ES-I3 (cell line): Measurements from ENCODE around the gene SVIL.
"Not testable (repeated sequence)": the region's sequence is repeated elsewhere in the genome, so short reads cannot be mapped to it uniquely, and the experiment has no call there.

Source experiments
- H3K36me3 ChIP-seq: 2 replicates; pipeline ENCODE4 v1.6.1; 2013; ENCODE audit warnings: mild to moderate bottlenecking, low read length, control low read depth, moderate library complexity; ENCODE audit not compliant: insufficient read depth
- H3K4me1 ChIP-seq: 2 replicates; pipeline ENCODE4 v1.6.1; 2013; ENCODE audit warnings: mild to moderate bottlenecking, control low read depth, low read length; ENCODE audit not compliant: insufficient read depth
- H3K9ac ChIP-seq: 2 replicates; pipeline ENCODE4 v1.6.1; 2013; ENCODE audit warnings: low read depth, mild to moderate bottlenecking, low read length, moderate library complexity
- H3K9me3 ChIP-seq: 2 replicates; pipeline ENCODE4 v1.6.1; 2013; ENCODE audit warnings: mild to moderate bottlenecking, low read length, moderate library complexity; ENCODE audit not compliant: control insufficient read depth, insufficient read depth

Gene SVIL

DNA sequence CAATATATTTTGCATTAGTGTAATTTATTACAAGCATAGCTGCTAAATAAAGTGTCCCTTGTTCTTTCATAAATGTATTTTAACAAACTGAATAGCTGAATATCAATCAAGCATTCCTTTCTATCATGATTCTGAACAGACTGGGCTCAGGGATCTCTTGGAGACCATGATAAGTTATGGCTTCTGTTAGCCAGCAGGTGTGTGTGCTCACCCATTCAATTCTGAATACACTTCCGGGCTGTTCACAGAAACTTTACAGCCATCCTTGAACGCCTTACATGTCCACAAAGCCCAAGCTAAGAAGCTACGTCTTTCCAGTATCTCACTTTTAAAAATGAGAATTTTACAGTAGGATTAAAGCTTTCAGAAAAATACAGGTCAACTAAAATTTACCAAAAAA, 115.1 kb downstream of the SVIL start:
- Histone ChIP-seq H3K36me3 (peaks cover 12% of the 10 kb centered on the region; the same call in 1 of the 2 replicates), H3K4me1 (no peaks in the 10 kb centered on the region), H3K9ac (no peak overlapping the region), H3K9me3 (no peaks in the 10 kb centered on the region)

DNA sequence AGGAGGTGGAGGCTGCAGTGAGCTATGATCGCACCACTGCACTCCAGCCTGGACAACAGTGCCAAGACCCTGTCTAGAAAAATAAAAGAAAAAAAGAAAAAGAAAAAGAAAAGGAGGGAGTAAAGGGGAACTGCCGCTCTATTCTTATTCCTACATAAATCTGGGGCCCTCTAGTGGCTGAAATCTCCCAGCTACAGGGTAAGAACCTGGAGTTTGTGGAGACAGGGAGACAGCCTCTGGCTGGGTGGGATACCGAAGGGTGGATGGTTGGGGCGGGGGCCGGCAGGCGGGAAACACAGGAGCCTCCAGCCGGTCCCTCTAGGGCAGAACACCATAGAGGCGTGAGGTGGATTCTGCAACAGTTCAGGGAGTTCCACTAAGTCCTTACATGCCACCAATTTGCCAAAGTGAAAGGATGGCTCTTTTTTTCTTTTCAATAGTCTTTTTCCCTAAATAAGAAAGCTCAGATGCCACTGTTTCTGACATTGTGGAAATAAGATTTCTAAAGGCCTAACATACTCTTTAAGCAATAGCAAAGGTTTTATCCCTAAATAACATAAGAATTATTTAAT, 117.3 kb downstream of the SVIL start:
- no peak overlapping the region for H3K9ac ChIP-seq
- no peaks in the 10 kb centered on the region for H3K9me3 ChIP-seq
- H3K36me3 ChIP-seq: 0 out of 2 replicates have a peak, but pooled peaks cover 5% of the 10 kb centered on the region
- H3K4me1 ChIP-seq: no peaks in the 10 kb centered on the region

DNA sequence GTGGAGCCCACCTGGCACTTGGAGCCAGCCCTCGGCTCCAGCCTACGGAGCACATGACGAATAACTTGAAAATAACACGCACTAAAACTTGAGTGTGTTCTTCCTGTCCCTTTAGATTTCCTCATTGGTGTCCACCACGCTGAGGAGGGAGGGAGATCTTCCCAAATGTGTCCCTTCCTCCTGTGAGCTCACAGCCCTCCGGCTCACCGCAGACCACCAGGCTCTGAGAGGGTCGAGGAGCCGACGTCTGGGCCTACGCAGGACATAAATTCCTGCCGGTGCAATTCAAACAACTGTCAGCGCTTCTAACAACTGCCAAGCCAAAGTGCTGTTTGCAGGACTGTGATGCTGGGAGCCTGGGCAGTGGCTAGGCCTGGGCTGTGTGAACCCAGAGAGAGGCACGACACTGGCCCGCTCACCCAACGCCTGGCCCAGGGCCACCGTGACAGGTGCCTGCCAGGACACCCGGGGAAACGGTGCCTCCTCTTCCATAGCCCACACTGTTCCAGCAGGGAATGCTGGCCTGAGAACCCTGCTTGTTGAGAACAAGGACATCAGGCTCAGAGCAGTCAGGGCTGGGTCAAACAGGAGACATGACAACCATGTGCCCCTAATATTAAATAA, 118.3 kb downstream of the SVIL start:
- H3K4me1 ChIP-seq, H3K9ac ChIP-seq, H3K36me3 ChIP-seq, H3K9me3 ChIP-seq: not testable (repeated sequence)

- H3K9me3 ChIP-seq, H3K4me1 ChIP-seq, H3K9ac ChIP-seq, H3K36me3 ChIP-seq: not testable (repeated sequence)
Observed at GRCh38 chr10:29515879-29516278, 118.9 kb downstream of the SVIL start.

DNA sequence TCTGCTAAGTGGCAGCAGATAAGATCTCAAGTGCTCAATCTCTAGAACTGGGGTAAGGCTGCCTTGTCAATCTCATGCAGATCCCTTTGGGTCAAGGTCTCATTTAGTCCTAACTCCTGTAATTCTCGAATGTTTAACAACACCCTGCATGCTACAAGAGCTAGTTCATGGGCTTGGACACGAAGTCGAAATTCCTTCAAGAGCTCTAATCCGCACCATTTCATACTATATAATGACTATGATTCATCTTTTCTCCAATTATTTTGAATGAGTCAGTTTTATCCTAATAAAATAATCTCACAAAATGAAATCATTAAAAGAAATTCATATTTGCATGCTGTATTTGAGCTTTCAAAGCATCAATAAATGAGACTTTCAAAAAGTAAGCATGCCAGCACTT, 119.7 kb downstream of the SVIL start:
- not testable (repeated sequence) for H3K9ac ChIP-seq, H3K36me3 ChIP-seq, H3K4me1 ChIP-seq, H3K9me3 ChIP-seq

DNA sequence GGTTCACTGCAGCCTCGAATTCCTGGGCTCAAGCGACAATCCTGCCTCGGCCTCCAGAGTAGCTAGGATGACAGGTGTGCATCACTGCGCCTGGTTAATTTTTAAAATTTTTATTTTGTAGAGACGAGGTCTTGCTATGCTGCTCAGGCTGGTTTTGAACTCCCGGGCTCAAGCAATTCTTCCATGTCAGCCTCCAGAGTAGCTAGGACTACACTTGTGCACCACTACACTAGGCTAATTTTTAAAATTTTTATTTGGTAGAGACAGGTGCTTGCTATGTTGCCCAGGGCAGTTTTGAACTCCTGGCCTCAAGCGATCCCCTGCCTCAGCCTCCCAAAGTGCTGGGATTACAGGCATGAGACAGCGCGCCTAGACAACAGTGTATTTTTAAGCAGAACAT, 120.5 kb downstream of the SVIL start:
- Histone ChIP-seq H3K9me3 (no peaks in the 10 kb centered on the region), H3K9ac (no peak overlapping the region), H3K4me1 (no peaks in the 10 kb centered on the region)

GRCh38 chr10:29512425-29512974, 122.3 kb downstream of the SVIL start:
- Histone ChIP-seq H3K4me1 (peaks cover 3% of the 10 kb centered on the region; the same call in 1 of the 2 replicates), H3K9ac (no peak overlapping the region), H3K9me3 (no peaks in the 10 kb centered on the region), H3K36me3 (no peaks in the 10 kb centered on the region; the same call in none of the 2 replicates)

More for the DNA sequence above, 120.5 kb downstream of the SVIL start:
- H3K36me3 ChIP-seq: no peaks in the 10 kb centered on the region

DNA sequence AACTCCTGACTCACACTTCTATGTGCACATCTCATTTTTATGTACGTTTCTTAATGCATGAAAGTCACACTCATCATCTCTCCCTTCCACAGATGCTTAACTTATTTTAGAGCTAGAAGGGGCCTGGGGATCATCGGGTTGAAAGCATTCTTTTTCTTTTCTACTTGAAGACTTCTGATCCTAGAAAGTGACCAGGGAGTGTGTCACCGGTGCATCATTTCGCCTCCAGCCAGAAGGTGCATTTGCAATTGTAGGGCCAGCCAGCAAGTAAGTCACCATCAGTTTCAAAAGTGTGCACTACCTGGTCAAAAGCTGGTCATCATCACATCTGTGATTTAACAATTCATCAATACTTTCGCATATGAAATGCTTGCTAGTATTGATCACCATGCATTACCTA, 123.0 kb downstream of the SVIL start:
- H3K4me1 ChIP-seq: not testable (repeated sequence)

DNA sequence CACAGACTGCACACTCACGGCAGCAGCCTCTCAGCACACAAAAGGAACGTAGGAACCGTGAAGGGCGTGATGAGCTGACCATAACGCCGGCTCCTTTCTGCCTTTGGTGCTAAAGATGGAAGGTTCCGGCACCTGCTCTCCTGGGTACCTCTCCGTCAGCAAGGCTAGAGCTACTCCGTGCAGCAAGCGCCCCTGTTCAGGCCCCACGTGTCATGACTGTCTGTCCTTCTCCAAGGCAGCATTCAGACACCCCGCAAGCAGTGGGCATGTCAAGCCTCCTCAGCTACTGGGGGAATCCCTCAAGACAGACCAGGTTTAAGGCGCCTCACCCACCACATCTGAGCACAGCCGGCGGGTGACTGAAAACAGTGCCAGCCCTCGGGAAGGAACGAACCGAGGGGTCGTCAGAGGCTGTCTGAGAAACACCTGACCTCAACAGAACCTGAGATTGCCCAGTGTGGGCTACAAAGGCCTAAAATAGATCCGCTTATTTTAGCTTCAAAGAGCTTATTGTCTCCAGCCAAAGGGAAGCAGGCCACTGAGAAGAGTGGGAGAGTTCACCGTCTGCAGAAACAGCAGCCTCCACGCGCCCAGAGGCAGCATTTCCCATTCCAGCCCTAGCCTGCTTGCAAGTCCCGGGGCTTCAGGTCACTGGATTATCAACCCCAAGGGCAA, 124.2 kb downstream of the SVIL start:
- H3K9me3 ChIP-seq, H3K4me1 ChIP-seq, H3K9ac ChIP-seq, H3K36me3 ChIP-seq: not testable (repeated sequence)

More for the DNA sequence above, 123.0 kb downstream of the SVIL start:
- H3K36me3 ChIP-seq, H3K9me3 ChIP-seq, H3K9ac ChIP-seq: not testable (repeated sequence)

DNA sequence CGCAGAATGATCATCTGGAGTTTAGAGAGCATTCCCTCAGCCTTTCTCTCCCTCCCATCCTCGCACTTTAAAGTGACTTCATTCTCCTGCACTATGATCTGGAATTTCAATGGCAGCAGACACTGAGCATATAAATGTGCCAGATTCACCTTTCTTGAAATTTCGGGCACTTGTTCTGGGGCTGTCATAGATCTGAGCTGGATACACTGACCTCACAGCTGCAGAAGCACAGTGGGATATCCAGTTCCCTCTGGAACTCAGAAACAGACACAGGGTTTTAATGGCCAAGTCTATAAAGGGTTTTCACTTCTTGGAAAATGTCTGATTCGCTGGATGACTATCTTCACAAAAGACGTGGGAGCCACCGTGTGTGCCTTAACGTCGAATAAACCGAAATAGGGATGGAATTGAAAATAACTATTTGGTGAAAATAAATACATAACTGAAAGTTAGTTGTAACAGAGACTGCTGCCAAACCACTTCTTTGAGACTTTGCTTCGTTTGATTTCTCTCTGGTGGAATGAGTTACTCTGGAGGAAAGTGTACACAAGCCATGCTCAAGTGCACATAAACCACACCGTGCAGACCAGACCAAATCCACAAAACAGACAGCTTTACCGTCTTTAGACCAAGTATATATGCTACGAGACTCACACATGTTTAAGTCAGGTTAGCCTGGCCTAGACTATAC, 126.1 kb downstream of the SVIL start:
- Histone ChIP-seq H3K4me1 (peaks cover 3% of the 10 kb centered on the region; the same call in 1 of the 2 replicates), H3K36me3 (peaks cover 4% of the 10 kb centered on the region), H3K9ac (no peak overlapping the region), H3K9me3 (no peaks in the 10 kb centered on the region)

- not testable (repeated sequence) for H3K4me1 ChIP-seq, H3K36me3 ChIP-seq, H3K9me3 ChIP-seq, H3K9ac ChIP-seq
Observed at GRCh38 chr10:29507750-29508149, 127.0 kb downstream of the SVIL start.

DNA sequence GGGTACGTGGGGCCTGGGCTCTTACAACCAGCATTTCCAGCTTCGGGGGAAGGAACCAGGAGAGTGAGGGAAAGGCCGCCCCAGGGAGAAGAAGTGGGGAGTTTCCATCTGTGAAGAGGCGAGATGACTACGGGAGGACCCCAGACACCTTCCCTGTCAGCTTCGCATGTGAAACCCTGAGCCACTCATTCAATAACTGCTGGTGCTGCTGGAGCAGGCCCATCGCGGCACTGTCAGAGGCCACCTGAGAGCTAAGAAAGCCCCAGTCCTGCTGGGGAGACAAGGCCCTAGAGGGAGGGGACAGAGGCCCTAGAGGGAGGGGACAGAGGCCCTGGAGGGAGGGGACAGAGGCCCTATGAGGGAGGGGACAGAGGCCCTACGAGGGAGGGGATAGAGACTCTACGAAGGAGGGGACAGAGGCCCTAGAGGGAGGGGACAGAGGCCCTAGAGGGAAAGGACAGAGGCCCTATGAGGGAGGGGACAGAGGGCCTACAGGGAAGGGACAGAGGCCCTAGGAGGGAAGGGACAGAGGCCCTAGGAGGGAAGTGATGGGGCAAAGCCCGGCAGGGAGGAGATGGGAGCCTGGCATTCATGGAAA, 128.3 kb downstream of the SVIL start:
- not testable (repeated sequence) for H3K9me3 ChIP-seq, H3K36me3 ChIP-seq, H3K4me1 ChIP-seq, H3K9ac ChIP-seq

DNA sequence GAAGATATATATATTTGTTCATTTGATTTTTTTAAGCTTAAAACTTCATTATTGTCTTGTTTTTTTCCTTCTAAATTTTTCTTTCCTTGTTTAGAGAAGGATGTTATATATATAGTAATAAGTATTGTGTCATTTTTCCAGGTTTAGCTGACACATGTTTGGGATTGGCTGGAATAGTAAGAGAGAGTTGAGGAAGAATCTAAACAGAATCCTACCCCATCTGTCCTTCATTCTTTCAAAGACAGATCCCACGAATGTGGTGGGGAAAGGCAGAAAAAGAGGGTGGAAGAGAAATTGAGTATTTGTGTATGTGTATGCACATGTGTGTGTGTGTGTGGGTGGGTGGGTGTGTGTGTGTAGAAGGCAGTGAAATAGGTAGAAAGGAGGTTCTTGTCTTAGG, 132.4 kb downstream of the SVIL start:
- Histone ChIP-seq H3K4me1 (peaks cover 3% of the 10 kb centered on the region; the same call in 1 of the 2 replicates), H3K9ac (no peak overlapping the region), H3K9me3 (no peaks in the 10 kb centered on the region; the same call in 1 of the 2 replicates), H3K36me3 (peaks cover 6% of the 10 kb centered on the region; the same call in 1 of the 2 replicates)

GRCh38 chr10:29501692-29502091, 133.1 kb downstream of the SVIL start:
- Histone ChIP-seq H3K9me3 (no peaks in the 10 kb centered on the region; the same call in 1 of the 2 replicates), H3K9ac (no peak overlapping the region), H3K4me1 (peaks cover 9% of the 10 kb centered on the region), H3K36me3 (peaks cover 6% of the 10 kb centered on the region; the same call in 1 of the 2 replicates)
